ENCODE data around the gene TMC4.
"Not testable (repeated sequence)": the region's sequence is repeated elsewhere in the genome, so short reads cannot be mapped to it uniquely, and the experiment has no call there.

The TMC4 gene, protein sequence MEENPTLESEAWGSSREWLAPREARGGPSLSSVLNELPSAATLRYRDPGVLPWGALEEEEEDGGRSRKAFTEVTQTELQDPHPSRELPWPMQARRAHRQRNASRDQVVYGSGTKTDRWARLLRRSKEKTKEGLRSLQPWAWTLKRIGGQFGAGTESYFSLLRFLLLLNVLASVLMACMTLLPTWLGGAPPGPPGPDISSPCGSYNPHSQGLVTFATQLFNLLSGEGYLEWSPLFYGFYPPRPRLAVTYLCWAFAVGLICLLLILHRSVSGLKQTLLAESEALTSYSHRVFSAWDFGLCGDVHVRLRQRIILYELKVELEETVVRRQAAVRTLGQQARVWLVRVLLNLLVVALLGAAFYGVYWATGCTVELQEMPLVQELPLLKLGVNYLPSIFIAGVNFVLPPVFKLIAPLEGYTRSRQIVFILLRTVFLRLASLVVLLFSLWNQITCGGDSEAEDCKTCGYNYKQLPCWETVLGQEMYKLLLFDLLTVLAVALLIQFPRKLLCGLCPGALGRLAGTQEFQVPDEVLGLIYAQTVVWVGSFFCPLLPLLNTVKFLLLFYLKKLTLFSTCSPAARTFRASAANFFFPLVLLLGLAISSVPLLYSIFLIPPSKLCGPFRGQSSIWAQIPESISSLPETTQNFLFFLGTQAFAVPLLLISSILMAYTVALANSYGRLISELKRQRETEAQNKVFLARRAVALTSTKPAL

DNA sequence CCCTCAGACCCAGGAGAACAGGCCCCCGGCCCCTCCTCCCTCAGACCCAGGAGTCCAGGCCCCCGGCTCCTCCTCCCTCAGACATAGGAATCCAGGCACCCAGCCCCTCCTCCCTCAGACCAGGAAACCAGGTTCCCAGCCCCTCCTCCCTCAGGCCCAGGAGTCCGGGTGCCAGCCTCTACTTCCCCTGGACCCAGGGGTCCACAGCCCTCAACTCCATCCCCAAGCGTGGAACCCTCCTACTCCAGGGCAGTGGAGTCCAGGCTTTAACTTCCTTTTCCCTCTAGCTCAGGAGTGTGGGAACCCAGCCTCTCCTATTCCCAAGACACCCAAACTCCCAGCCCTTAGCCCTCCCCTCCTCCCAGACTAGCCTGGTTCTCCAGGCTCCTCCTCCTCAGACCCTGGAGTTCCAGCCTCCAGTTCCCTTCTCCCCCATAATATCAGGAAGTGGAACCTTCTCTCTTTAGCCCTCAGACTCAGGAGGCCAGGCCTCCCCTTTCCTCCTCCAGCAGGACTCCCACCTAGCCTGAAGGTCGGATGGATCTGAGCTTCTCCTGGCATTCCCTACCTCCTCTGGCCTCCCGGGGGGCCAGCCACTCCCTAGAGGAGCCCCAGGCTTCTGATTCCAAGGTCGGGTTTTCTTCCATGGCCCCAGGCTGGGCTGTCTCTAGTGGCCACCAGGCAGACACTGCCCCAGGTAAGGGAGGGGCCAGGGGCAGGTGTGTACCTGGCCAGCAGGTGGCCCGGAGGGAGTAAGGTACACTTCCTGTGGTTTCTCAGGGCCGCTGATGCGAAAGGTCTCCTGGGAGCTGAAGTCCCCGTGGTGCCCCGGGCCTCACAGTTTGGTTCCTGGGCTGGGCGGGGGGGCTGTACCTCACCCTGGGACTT is at the start of gene TMC4:
TMC4 (minus strand) TSS at position 690 of the 888 bp plus-strand sequence; CDS start at position 647, 43 bp downstream.
- no peak for DNase-seq

DNA sequence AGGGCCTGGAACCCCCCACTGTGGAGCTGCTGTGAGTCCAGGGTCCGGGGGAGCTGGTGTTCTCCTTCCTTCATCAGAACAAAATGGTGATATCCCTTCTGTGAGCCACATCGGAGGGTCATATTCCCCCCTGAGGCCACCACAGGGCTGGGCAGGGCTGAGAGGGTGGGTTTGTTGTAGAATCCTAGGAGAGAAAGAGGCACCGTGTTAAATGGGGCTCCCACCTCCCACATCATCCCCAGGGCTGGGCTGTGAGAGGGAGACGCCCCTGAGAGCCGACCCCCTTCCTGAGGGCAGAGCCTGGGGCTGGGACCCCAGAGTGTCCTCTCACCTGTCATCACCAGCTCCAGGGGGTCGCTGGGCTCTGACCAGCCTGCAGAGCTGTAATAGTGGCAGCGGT is 49.0 kb upstream of the TMC4 start:
- not testable (repeated sequence) for DNase-seq

- not testable (repeated sequence) for DNase-seq
Observed at GRCh38 chr19:54219702-54220101, 46.7 kb upstream of the TMC4 start.

- no peak for DNase-seq
Observed at GRCh38 chr19:54218960-54219661, 46.2 kb upstream of the TMC4 start.

GRCh38 chr19:54218259-54218658 is 45.3 kb upstream of the TMC4 start:
- peak in 1 of 3 donors; percentile 15 for DNase-seq

DNA sequence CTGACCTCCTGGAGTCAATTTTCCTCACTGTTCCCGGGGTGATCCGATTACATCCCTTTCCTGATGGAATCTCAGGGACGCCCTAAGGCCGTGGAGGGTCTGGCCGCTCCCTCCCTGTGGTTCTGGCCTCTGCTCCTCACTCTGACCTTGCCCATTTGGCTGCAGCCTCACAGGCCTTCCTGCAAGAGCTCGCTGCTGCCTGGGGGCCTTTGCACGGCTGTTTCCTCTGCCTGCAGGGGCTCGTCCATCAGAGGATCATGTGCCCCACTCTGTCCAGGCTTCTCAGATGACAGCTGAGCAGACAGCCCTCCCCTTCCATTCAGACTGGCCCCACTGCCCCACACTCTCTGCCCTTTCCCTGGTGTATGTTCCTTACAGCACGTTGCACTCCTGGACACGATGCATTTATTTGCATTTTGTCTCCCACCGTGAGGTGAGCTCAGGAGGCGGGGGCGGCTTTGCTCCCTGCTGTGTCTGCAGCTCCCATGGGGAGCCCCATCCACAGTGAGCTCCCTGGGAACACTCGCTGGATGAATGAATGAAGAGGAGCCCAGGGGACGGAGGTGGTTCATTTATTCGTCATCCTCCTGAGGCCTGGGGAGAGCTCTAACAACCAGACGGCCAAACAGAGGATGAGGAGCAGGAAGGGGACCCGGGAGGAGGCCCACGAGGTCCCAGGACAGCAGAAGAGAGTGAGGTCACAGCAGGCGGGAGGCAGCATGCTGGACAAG is 44.7 kb upstream of the TMC4 start:
- not testable (repeated sequence) for DNase-seq

DNA sequence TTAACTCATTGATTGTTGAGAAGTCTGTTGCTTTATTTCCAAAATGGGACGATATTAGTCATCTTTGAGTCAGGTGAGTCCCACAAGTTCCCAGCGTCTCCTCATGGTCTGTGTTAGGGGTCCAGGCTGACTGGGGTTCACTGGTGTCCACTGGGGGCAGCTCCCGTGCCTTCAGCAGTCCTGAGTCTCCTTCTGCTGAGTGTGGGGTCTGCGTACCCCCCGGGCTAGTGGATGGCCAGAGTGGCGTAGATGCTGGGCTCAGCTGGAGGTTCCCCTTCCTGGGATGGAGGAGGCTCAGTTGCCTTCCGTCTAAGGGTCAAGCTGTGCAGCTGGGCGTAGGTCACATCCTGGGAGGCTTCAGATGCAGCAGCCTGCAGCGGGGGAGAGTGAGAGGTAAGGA is 43.9 kb upstream of the TMC4 start:
- no peak for DNase-seq

- DNase-seq, result not testable (repeated sequence)
Observed at GRCh38 chr19:54214734-54215133, 41.8 kb upstream of the TMC4 start.

DNA sequence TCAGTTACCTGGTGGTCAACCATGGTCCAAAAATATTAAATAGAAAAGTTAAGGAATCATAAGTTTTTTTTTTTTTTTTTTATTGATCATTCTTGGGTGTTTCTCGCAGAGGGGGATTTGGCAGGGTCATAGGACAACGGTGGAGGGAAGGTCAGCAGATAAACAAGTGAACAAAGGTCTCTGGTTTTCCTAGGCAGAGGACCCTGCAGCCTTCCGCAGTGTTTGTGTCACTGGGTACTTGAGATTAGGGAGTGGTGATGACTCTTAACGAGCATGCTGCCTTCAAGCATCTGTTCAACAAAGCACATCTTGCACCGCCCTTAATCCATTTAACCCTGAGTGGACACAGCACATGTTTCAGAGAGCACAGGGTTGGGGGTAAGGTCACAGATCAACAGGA is 41.3 kb upstream of the TMC4 start:
- not testable (repeated sequence) for DNase-seq

- no peak for DNase-seq
Observed at GRCh38 chr19:54211235-54211634, 38.3 kb upstream of the TMC4 start.

DNA sequence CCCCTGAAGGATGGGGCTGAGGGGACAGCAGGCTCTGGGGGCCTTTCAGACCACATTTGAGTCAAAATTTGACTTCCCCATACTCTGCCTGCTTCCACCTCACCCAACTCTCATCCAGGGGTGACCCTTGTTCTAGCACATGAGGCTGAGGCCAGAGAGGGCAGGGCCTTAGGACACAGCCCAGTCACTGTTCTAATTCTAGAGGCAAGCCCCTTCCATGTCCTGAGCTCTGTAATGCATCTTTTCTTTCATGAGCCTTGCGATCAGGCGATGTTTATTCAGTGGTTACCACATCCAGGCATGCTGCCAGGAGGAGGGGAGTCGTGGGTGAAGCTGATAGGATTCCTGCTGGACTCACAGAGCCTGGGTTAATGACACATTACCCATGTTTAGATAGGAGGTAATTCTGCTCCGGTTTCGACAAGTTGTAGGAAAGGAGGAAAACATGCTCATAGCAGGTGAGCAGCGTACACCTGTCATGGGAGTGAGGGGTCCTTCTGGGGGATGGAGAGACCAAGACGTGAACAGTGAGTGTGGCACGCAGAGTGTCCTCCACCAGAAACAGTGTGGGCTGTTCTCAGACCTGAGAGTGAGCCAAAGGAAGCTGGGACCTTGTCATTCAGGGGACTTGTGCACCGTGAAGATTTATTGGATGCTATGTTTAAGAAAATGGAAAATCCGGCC is 37.0 kb upstream of the TMC4 start:
- DNase-seq, result peak; percentile 87 to 97 (median 92)

DNA sequence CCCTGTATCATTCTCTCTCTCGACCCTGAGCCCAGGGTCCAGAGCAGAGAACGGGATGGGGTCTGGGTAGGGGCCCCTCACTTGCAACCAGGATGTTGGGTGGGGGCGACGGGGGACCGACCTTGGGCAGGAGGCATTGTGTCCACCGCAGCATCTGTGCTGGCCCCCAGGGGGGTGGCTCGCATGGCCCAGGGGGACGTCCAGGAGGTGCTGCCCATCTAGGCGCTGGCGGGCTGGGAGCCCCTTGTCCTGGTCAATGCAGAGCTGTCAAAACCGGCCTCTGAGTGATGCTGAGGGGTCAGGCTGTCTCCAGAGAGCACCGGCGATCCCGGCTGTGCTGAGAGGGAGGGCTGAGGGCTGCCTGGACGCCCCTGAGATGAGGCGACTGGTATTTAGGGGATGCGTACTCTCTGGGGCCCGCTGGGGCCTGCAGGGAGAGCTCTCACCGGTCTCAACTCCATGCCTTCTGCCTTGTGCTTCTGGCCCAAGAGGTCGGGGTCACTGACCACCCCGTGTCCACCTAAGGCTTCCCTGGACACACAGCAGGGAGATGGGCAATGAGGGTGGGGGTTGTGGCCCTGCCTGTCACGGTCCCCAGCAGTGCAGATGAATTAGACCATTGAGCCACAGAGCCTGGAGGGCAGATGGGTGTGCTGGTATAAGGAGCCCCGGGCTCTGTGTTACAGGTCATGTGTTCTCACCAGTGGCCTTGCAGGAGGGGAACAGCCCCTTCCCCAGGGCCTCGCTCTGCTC is 36.3 kb upstream of the TMC4 start:
- no peak for DNase-seq

GRCh38 chr19:54208784-54209057 is 35.8 kb upstream of the TMC4 start:
- DNase-seq, result no peak

DNA sequence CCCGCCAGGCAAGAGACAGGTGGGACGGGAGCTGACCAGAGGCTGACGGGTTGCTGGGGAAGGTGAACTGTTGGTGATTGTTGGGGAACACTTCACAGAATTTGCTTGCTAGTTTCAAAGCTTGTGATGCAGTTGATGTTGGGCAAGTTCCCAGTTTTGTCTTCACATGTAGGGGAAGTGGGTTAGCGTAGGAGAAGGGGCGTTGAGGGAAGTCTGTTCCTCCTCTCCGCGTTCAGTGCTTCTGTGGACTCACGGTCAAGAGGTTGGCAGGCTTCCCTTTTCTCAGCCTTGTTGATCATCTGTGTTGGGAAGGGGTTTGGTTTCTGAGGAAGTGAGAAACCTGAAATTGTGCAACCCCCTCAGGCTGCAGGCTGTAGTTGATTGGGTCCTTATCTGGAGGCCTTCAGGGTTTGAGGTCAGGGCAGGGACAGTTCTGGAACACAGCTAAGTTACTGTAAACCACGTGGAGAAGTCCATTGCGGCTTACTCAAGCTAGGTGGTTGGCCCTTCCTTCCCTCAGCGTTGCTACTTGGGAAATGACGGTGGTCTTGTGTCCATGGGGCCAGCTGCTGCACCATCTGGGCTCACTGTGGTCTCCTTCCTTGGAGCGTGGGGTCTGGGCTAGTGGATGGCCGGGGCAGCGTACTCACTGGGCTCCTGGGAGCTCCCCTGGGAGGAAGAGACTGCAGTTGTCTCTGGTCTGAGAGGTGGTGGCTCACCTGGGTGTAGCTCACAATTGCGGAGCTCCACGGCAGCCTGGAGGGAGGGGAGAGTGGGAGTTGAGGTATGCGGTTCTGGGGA is 35.2 kb upstream of the TMC4 start:
- peak; percentile 96 to 100 (median 98) for DNase-seq

- peak; percentile 88 to 98 (median 91) for DNase-seq
Observed at GRCh38 chr19:54207676-54207982, 34.7 kb upstream of the TMC4 start.

GRCh38 chr19:54207193-54207592 is 34.2 kb upstream of the TMC4 start:
- peak in 1 of 3 donors; percentile 48 for DNase-seq

GRCh38 chr19:54206831-54207177 is 33.8 kb upstream of the TMC4 start:
- DNase-seq, result no peak

DNA sequence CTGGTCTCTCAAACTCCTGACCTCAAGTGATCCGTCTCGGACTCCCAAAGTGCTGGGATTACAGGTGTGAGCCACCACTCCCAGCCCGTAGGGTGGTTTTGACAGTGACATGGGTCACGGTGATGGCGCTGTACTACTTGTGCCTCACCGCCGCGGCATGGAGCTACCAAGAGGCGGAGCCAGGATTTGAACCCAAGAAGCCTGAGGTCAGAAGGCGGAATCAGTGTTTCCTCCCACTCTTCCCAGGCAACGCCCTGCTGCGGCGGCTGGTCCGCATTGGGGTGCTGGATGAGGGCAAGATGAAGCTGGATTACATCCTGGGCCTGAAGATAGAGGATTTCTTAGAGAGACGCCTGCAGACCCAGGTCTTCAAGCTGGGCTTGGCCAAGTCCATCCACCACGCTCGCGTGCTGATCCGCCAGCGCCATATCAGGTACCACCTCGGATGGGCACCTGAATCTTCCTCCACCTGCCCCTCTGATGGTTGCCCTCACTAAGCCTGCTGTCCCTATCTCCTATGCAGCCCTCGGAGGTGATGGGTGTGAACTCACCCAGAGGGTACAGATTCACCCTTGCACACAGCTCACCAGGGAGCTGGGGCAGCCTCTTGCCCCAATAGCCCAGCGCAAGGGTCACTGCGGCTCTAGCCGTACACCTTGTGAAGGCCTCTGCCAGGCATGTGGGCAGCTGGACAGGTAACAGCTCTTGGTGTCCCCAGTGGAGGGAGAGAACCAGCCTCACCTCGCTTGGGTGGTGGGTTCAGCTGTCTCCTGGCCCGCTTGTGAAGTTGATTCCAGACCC is 33.3 kb upstream of the TMC4 start:
- DNase-seq, result peak in 2 of 3 donors; percentile 36 to 43

Data from suppressor macrophage treated with lipopolysaccharide for 1 hour (primary cell).